HG03095 (cell line): ENCODE results near the gene ARMC9.
"Not testable (repeated sequence)": the region's sequence is repeated elsewhere in the genome, so short reads cannot be mapped to it uniquely, and the experiment has no call there.

Experiments
- ATAC-seq: cut with Tn5 transposase; IDR thresholded peaks from one replicate; pipeline ENCODE4 v1.9.1; 2021; ENCODE audit warnings: moderate library complexity; ENCODE audit not compliant: unreplicated experiment

The ARMC9 gene

GRCh38 chr2:231394211-231395141 lies 196.0 kb downstream of the ARMC9 start:
- peak; percentile 47 for ATAC-seq

- no peak for ATAC-seq
Measured at GRCh38 chr2:231395188-231396057, 197.0 kb downstream of the ARMC9 start, which contains the start of gene B3GNT7. Gene B3GNT7 (plus strand): TSS chr2:231395710. CDS start chr2:231395804, 94 bp downstream.

GRCh38 chr2:231396058-231396821 lies 197.8 kb downstream of the ARMC9 start:
- ATAC-seq: no peak

GRCh38 chr2:231397011-231397927 lies 198.8 kb downstream of the ARMC9 start:
- ATAC-seq: no peak

GRCh38 chr2:231397928-231398294 lies 199.5 kb downstream of the ARMC9 start:
- no peak for ATAC-seq

GRCh38 chr2:231398585-231398984 lies 200.2 kb downstream of the ARMC9 start:
- no peak for ATAC-seq

- no peak for ATAC-seq
Measured at GRCh38 chr2:231399046-231399852, 200.8 kb downstream of the ARMC9 start.

- no peak for ATAC-seq
Measured at GRCh38 chr2:231399853-231400680, 201.6 kb downstream of the ARMC9 start.

- ATAC-seq: not testable (repeated sequence)
Measured at GRCh38 chr2:231400681-231401080, 202.2 kb downstream of the ARMC9 start.

GRCh38 chr2:231401101-231401500 lies 202.7 kb downstream of the ARMC9 start:
- not testable (repeated sequence) for ATAC-seq

GRCh38 chr2:231403421-231404182 lies 205.2 kb downstream of the ARMC9 start:
- not testable (repeated sequence) for ATAC-seq

- not testable (repeated sequence) for ATAC-seq
Measured at GRCh38 chr2:231404183-231404578, 205.8 kb downstream of the ARMC9 start.

GRCh38 chr2:231405601-231406367 lies 207.4 kb downstream of the ARMC9 start:
- not testable (repeated sequence) for ATAC-seq

GRCh38 chr2:231407686-231408085 lies 209.3 kb downstream of the ARMC9 start:
- ATAC-seq: not testable (repeated sequence)

- ATAC-seq: not testable (repeated sequence)
Measured at GRCh38 chr2:231408304-231408703, 209.9 kb downstream of the ARMC9 start.

GRCh38 chr2:231409776-231410175 lies 211.3 kb downstream of the ARMC9 start:
- ATAC-seq: no peak
